ENCODE data around the gene WNT2B.

The WNT2B gene

DNA sequence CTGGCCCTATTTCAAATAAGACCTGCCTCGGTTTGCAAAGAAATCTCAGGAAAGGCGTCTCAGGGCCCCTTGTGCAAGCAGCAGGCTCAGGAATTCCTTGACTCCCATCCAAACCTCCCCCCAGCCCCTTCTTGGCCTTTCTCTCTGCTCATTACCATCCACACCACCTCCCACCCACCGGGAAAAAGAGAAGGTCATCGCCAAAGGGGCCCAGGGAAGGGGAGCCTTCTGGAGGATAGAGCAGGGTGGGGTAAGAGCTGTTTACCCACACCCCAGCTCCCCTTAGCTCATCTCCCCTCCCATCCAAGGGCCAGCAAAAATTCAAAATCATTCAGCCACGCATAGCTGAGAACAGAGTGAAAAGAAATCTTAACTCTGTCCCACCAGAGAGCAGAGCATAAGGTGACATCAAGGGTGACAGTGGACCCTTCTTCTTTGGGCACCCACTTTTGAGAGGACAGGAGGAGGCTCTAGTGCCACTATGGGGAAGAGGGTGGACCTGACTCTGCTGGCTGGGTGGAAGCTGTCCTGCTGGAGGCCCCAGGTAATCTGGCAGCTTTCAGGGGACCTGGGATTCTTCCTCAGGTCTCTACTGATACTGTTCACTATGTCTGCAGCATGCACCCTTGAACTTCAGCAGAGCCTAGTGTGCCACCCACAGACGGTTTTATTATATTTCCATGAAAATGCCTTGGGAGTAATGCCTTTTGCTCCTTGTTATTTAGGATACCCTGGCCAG, 3.9 kb upstream of the WNT2B start:
- in situ Hi-C loops (cut with HindIII; ENCODE audit: low sequenced_read_pairs) = no loop called here

DNA sequence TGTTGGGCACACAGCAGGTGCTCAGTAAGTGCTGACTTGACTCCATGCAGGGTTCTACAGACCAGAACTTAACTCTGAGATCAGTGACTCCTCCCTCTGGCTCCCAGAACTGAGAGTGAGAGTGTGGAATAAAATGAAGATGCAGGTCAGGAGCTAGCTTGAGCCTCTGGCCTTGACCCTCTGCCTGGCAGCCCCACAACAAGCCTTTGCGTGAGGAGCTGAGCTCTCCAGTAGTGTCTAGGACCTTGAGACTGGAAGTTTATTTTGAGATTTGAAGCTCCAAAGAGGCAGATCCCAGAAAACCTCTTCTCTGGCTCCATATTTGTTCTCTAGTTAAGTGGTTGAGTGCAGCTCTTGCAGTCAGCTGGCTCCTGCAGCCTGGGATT, 3.4 kb upstream of the WNT2B start:
- in situ Hi-C loops (cut with HindIII; ENCODE audit: low sequenced_read_pairs) = no loop called here

DNA sequence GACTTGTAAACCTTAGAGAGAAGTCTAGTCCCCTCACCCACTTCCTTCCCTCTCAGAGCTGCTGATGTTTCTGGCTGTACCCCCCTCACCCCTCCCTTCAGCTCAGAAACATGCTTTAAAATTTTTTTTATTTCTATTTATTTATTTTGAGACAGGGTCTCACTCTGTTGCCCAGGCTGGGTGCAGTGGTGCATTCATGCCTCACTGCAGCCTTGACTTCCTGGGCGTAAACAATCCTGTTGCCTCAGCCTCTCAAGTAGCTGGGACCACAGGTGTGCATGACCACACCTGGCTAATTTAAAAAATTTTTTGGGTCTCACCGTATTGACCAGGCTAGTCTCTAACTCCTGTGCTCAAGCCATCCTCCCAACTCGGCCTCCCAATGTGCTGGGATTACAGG, 2.9 kb upstream of the WNT2B start:
- in situ Hi-C loops (cut with HindIII; ENCODE audit: low sequenced_read_pairs) = no loop called here

DNA sequence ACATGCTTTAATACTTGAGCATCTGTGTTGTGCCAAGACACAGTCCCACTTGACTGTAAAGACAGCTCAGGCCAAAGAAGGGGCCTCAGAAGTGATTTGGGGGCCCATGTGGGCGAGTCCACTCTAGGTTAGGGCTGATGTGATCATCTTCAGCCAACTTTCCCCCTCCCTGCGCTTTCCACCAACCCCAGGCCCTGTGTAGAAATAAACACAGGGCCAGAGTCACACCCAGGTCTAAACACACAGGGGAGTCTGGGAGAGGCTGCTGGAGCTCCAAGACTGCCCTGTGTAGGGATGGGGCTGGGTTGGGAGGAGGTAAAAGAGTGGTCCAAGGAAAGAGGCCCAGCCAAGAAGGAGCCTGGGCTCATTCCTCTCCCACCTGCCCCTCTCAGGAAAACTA, 2.5 kb upstream of the WNT2B start:
- in situ Hi-C loops (cut with HindIII; ENCODE audit: low sequenced_read_pairs) = no loop called here

DNA sequence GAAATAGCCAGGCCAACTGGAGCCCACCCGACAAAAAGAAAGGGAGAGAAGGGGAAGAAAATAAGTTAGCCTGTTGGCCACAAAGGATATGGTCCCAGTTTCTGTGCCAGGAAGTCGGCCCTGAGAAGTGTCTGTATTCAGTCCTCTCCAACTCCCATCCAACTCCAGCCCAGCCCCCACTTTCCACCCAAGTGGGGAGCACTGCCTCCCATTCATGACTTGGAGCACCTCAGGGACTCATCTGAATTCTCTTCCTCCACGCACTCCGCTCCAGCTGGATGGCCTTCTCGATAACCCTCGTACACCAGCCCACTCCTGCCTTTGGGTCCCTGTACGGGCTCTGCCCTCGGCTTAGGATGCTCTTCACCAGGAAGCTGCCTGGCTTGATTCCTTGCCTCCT, 2.0 kb upstream of the WNT2B start:
- in situ Hi-C loops (cut with HindIII; ENCODE audit: low sequenced_read_pairs) = no loop called here

DNA sequence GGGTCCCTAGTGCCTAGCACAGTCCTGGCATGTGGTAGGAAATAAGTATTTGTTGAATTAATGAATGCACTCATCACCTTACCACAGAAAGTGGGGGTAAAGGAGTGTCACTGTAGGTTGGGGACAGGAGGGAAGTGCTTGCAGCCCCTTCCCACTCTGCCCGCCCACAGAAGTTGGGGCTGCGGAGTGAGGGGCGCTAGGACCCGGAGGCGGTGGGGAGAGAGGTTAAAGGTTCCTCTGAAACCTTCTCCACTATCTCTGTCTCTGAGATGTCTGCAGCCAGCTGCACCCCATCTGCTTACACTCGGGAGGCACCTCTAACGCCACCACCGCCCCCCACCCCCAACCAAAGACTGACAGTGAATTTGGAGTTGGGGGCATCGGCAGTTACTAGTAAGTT, 1.4 kb upstream of the WNT2B start:
- in situ Hi-C loops (cut with HindIII; ENCODE audit: low sequenced_read_pairs) = no loop called here

DNA sequence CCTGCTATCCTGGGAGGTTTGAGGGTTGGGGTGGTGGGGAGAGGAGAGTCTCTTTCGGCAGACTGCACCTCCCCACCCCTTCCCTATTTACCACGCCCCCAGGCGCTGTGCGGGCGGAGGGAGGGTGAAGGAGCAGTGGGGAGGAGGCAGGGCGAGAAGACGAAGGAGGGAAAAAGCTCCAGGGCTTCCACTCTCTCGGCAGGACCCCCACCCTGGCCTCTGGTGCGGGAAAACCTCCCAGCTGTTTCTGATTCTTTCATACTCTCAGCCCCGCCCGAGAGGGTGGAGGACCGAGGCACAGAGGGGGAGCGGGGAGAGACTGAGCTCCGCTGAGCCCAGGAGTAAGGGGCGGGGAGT, 866 bp upstream of the WNT2B start:
- in situ Hi-C loops (cut with HindIII; ENCODE audit: low sequenced_read_pairs) = no loop called here

DNA sequence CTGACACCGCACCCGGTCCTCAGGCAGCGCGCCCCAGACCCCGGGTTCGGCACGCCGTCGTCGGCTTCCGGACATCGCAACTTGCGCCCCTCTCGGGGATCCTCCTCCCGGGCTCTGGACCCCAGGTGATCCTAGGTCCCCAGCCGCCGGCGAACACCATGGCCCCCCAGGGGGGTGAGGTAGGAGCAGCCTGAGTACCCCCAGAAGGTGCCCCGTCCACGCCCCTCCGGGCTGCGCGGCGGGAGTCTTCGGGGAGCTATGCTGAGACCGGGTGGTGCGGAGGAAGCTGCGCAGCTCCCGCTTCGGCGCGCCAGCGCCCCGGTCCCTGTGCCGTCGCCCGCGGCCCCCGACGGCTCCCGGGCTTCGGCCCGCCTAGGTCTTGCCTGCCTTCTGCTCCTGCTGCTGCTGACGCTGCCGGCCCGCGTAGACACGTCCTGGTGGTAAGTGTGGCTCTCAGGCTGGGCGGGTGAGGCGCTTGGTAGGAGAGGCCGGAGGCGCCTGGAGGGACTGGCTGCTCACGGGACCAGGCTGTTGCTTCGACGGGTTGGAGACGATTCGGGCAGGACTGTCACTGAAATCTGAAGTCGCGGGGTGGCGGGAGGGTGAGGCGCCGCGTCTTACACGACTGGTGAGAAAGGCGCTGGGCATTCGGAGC, 367 bp downstream of the WNT2B start:
- in situ Hi-C loops (cut with HindIII; ENCODE audit: low sequenced_read_pairs) = no loop called here

DNA sequence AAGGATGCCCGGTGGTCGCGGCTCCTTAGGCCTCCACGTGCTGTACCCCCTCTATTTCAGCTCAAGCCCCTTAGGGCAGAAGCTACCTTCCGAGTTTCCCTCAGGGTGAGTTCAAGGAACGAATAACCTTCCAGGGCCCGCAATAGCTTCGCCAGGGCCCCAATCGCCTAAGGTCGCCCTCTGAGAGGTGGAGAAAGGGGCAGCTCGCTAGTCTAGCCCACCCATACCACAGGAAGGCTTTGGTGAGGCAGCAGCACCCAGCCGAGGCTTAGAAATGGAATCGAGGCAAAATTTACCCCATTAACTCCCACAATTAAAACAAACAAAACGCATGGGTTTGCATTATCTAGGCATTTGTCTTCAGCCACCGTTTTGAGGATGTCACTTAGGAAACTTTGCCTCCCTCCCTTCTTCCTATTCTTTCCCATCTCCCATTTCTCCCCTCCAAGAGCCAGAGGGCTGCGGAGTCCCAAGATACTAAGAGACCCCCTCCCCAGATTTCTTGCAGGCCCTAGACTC, 954 bp downstream of the WNT2B start:
- in situ Hi-C loops (cut with HindIII; ENCODE audit: low sequenced_read_pairs) = no loop called here

DNA sequence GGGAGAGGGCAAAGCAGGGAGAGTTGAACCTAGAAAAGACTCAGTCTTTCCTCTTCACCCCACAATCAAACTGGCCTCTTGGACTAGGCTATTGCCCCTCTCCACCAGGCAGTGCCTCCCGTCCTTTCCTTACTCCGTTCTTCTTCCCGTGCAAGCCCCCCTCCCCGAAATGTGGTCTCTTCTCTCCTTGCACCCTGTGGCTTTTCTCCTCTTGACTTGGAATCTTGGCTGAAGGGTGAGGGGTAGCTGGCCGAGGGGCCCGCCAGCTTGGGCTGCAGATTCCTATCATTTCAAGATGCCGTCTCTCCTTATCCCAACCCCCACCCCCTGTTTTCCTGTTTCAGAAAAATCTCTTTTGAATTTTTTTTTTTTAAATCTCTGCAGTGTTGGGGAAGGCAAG, 1.6 kb downstream of the WNT2B start:
- in situ Hi-C loops (cut with HindIII; ENCODE audit: low sequenced_read_pairs) = no loop called here

DNA sequence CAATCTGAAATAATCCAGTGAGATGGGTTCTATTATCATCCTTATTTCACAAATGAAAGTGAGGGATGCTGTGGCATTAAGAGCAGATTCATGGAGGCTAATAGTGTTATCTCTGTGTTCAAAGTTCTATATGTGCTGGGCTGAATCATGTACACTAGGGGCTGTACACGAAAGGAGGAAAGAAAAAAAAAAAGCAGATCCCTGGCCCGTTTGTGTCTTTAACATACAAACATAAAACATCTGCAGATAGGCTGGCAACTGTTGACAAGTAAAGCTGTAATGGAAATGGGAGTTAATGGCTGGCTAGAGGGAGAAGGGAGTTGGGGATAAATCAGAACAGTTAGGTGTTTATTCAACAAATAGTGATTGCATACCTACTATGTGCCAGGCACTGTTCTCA, 3.1 kb downstream of the WNT2B start:
- in situ Hi-C loops (cut with HindIII; ENCODE audit: low sequenced_read_pairs) = no loop called here

DNA sequence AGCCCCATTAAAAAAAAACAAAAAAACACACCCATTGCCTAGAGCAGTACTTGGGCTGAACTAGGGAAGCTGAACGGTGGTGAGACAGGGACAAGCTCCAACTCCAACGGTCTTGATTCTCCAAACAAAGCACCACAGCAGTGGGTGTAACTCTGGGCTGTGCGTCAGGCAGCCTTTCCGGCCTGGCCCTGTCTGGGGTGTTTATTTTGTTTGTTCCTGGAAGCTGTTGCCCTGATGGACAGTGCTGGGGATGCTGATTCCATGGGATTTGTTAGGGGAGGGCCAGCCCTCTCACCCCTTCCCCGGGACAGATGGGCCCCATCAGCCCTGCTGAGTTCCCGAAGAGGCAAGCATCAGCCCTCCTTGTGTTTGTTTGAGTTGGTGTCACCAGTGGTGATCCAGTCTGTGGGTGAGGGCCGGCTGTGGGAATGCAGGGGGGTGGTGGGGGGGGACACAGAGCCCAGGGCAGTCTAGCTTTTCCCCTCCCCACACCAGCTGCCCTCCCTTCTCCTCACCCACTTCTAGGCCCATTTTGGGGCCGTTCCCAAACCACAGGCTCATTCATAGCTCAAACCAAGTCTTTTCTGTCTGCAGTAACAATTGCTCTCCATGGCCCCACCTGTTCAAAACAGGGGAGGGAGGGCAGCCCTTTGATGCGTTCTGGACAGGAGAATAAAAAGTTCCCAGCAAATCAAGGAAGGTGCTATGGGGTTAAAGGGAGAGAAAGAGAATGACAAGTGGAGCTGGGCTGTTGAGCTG, 4.5 kb downstream of the WNT2B start:
- in situ Hi-C loops (cut with HindIII; ENCODE audit: low sequenced_read_pairs) = no loop called here

DNA sequence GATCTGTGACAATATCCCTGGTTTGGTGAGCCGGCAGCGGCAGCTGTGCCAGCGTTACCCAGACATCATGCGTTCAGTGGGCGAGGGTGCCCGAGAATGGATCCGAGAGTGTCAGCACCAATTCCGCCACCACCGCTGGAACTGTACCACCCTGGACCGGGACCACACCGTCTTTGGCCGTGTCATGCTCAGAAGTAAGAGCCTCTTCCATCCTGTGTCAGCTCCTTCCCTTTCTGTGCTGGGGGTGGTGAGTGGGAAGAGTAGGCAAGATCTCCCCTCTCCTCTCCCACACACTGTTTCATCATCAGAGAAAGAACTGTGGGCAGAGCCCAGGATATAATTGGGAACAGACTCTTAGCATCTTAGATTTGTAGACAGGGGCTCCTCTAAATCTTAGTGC, 6.1 kb downstream of the WNT2B start:
- in situ Hi-C loops (cut with HindIII; ENCODE audit: low sequenced_read_pairs) = no loop called here

DNA sequence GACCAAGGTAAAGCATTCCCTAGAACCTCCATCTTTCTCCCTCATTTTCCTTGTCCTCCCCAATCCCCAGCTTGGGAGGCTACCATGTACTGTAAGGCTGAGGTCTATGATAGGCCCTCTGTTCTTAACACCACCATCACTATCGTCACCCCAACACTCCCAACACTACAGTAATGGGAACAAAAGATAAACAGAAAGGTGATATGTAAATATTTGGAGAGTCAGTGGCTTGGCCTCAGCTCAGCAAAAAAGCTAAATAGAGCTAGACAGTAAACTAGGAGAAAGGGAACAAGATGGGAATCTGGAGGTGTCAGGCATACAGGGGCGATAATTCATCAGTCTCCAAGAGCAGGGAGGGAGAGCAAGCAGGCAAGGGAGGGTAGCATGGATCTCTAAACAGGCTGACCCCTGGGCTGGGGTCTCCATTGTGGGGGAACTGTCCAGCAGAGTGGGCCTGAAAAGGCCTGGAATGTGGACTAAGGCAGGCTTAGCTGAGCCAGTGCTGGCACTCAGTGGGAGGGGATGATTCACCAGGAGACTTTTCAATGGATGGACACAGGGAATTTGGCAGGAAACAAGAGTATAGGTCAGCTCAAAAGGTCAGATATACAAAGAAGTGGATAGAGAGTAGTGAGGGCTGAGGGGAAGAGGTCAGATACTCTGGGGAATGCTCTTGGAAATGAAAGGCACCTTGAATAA, 6.7 kb downstream of the WNT2B start:
- in situ Hi-C loops (cut with HindIII; ENCODE audit: low sequenced_read_pairs) = no loop called here

DNA sequence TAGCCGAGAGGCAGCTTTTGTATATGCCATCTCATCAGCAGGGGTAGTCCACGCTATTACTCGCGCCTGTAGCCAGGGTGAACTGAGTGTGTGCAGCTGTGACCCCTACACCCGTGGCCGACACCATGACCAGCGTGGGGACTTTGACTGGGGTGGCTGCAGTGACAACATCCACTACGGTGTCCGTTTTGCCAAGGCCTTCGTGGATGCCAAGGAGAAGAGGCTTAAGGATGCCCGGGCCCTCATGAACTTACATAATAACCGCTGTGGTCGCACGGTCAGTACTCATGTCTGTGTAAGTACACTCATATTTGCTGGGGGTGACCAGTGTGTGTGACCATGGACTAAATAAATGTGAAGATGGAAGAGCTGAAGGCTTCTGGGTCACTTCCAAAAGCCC, 7.4 kb downstream of the WNT2B start:
- in situ Hi-C loops (cut with HindIII; ENCODE audit: low sequenced_read_pairs) = no loop called here

DNA sequence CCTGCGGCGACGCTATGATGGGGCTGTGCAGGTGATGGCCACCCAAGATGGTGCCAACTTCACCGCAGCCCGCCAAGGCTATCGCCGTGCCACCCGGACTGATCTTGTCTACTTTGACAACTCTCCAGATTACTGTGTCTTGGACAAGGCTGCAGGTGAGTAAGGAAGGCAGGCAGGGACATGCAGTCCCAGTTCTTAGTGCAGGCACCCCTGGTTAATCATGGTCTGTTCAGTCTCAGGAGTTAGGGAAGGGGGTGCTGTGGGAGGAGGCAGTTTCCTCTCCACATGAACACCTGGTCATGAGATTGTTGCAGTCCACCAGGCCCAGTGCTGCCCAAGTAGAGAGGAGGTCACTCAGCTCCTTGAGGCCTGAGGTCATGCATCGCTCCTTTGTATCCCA, 8.5 kb downstream of the WNT2B start:
- in situ Hi-C loops (cut with HindIII; ENCODE audit: low sequenced_read_pairs) = no loop called here

DNA sequence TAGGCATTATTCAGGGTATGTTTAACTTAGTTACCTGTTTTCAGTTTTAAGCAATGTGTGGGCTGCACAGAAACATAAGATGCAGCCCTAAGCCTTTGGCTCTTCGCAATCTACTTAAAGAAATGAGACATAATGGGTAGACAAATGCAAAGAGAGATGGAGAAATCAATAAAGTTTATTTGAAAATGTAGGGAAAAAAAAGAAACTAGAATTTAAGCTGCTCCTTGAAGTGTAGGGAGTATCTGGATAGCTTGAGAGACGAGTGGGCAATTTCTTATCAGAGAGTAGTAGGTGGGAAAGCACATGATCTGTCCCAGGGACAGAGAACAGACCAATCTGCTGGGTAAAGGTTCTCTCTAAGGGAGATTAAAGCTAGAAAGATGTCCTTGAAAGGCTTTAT, 8.9 kb downstream of the WNT2B start:
- in situ Hi-C loops (cut with HindIII; ENCODE audit: low sequenced_read_pairs) = no loop called here

DNA sequence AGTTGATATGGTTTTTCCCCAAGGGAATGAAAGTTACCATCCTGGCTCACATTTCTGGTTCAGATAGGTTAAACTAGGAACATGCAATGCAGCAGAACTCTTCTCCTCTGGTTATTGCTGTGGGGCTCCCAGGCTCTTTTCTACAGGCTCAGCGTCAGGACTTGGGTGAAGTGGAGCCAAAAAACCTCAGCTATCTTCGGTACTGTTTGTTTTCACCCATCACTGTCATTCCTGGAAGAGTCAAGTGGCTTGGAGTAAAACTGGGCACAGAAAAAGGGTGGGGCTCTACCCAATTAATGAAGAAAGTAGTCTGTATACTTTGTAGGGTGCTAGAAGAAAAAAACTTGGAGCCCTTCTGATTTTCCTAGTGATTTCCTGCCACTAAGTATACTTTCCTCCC, 9.4 kb downstream of the WNT2B start:
- in situ Hi-C loops (cut with HindIII; ENCODE audit: low sequenced_read_pairs) = no loop called here

DNA sequence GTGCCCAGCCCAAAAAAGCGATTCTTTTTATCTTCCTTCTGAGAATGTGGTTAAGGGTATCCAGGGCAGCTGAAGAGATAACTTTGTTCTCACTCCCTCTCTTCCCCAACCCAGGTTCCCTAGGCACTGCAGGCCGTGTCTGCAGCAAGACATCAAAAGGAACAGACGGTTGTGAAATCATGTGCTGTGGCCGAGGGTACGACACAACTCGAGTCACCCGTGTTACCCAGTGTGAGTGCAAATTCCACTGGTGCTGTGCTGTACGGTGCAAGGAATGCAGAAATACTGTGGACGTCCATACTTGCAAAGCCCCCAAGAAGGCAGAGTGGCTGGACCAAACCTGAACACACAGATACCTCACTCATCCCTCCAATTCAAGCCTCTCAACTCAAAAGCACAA, 11.4 kb downstream of the WNT2B start:
- in situ Hi-C loops (cut with HindIII; ENCODE audit: low sequenced_read_pairs) = no loop called here

DNA sequence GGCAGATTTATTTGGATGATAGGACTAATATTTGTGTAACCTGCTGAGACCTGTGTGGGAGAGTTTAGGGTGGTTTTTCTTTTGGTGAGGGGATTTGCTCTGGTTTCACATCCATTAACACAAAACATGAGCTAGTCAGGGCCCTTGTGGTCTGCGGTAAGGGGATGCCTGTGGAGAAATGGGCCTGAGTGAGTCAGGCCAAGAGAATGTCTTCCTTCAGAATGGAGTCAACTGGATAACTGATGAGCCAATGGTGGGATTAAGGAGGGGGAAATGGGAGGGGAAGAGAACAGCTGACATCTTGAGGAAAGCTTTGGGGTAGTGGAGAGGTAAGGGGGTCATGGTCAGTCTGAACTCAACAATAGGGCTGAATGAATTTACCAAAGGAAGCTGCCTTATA, 13.9 kb downstream of the WNT2B start:
- in situ Hi-C loops (cut with HindIII; ENCODE audit: low sequenced_read_pairs) = no loop called here

DNA sequence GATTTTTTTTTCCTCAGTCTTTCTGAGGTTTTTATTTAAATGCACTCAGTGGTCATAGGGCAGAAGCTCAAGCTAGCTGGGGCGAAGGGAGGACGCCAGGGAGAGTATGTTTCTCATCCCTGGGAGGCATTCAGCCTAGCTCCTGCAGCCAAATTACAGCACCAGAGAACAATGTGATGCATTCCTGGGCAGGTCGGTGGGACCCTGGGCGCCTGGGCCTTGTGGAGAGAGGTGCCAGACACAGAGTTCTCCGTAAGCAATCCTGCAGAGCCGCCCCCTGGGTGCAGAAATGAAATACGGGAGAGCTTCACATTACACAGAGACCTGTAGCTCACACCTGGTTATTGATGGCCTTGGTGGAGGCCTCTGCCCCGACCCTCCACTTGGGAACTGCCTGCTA, 15.5 kb downstream of the WNT2B start:
- in situ Hi-C loops (cut with HindIII; ENCODE audit: low sequenced_read_pairs) = no loop called here

DNA sequence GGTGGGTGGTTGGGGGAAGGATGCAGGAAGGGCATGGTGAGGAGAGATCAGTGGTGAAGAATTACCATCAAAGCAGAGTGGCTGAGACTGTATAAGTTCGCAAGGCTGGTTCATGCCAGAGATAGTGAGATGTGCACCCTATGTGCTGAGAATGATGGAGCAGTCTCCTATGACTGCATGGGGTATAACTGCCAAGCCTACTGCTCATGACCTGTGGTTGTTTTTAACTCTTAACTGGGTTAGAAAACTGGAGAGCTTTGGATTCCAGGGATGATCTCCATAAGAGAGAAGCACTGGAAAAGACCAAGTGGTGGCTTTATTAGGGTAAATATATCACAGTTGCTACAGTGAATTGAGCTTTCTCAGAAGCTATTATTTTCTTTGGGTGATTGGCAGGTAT, 16.2 kb downstream of the WNT2B start:
- in situ Hi-C loops (cut with HindIII; ENCODE audit: low sequenced_read_pairs) = no loop called here

All from DLD1 (cell line).